GM21528 (cell line): ENCODE measurements around the gene TMEM183A.

ENCODE experiments used
- ATAC-seq: cut with Tn5 transposase; IDR thresholded peaks from one replicate; pipeline ENCODE4 v1.9.1; 2021; ENCODE audit warnings: mild to moderate bottlenecking, moderate library complexity; ENCODE audit not compliant: unreplicated experiment, low FRiP score

TMEM183A gene

GRCh38 chr1:203044546-203045250, 37.5 kb downstream of the TMEM183A start:
- ATAC-seq: no peak

GRCh38 chr1:203045336-203045735, 38.2 kb downstream of the TMEM183A start:
- ATAC-seq: no peak

GRCh38 chr1:203045821-203046594, 38.8 kb downstream of the TMEM183A start:
- ATAC-seq: no peak

GRCh38 chr1:203046984-203047630, 39.9 kb downstream of the TMEM183A start:
- no peak for ATAC-seq

- no peak for ATAC-seq
Observed at GRCh38 chr1:203048086-203048485, 40.9 kb downstream of the TMEM183A start.

GRCh38 chr1:203048555-203049051, 41.4 kb downstream of the TMEM183A start:
- no peak for ATAC-seq

GRCh38 chr1:203049077-203049476, 41.9 kb downstream of the TMEM183A start:
- ATAC-seq: no peak

GRCh38 chr1:203049576-203050180, 42.5 kb downstream of the TMEM183A start:
- ATAC-seq: no peak

GRCh38 chr1:203050826-203051225, 43.7 kb downstream of the TMEM183A start:
- no peak for ATAC-seq

GRCh38 chr1:203051841-203052324, 44.7 kb downstream of the TMEM183A start:
- no peak for ATAC-seq

GRCh38 chr1:203052601-203053000, 45.4 kb downstream of the TMEM183A start:
- ATAC-seq: no peak

GRCh38 chr1:203054184-203054583, 47.0 kb downstream of the TMEM183A start:
- no peak for ATAC-seq

GRCh38 chr1:203054642-203055041, 47.5 kb downstream of the TMEM183A start:
- no peak for ATAC-seq

GRCh38 chr1:203055161-203055799, 48.1 kb downstream of the TMEM183A start:
- ATAC-seq: no peak

GRCh38 chr1:203056012-203056411, 48.8 kb downstream of the TMEM183A start:
- ATAC-seq: no peak

- no peak for ATAC-seq
Observed at GRCh38 chr1:203056516-203056915, 49.3 kb downstream of the TMEM183A start.

- ATAC-seq: no peak
Observed at GRCh38 chr1:203057911-203058675, 50.9 kb downstream of the TMEM183A start.

GRCh38 chr1:203058676-203058935, 51.4 kb downstream of the TMEM183A start:
- no peak for ATAC-seq

- no peak for ATAC-seq
Observed at GRCh38 chr1:203059485-203059884, 52.3 kb downstream of the TMEM183A start.

- no peak for ATAC-seq
Observed at GRCh38 chr1:203060115-203060514, 52.9 kb downstream of the TMEM183A start.
